Ramos (cell line): ENCODE results near the gene GGTLC1.

Experiments
- in situ Hi-C: fragments of 300-500 bp; cut with MboI; formaldehyde crosslinking; loops from one replicate; pipeline ENCODE4 v1.14.3; 2022; ENCODE audit warnings: low sequenced_read_pairs; ENCODE audit not compliant: unreplicated experiment

GGTLC1 gene

DNA sequence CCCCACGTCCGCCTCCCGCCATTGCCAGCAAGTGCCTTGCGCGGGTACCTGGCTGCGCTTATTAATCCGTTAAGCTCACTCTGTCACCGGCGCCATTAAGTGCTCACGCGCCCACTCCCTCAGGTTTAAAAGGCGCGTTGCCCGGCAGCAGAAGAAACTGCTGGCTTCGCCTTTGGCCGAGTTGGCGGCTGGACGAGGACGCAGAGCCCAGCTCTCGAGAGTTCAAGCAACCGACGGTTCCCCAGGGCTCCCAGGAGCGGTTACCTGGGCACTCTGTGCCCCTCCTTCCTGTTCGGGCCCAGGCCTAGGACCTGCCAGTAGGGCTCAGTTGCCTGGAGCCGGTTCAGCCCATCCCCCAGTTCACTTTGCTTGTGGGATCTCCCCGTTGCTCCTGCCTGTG is at the start of gene GGTLC1:
GGTLC1 (minus strand) TSS at position 219 of the 400 bp plus-strand sequence. CDS start 2,168 bp downstream, outside the sequence.
- in situ Hi-C loops, result no loop called here

DNA sequence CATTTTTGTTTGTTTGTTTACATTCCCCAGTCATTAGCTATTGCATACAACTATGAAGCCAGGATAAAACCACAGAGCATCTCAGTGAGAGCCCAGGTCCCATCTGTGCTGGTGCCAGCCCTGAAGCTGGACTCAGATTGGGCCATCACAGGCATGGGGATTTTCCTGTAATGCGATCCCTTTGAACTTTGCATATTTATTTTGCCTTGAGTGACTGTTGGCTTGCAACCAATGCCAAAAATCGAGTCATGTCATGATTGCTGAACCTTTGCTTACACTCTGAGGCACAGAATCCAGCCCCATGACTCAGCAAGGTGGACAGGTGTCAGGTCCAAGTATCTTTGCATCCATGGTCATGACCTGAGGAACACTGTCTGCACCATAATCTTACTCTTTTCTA is 46.2 kb upstream of the GGTLC1 start:
- in situ Hi-C loops, result no loop called here

DNA sequence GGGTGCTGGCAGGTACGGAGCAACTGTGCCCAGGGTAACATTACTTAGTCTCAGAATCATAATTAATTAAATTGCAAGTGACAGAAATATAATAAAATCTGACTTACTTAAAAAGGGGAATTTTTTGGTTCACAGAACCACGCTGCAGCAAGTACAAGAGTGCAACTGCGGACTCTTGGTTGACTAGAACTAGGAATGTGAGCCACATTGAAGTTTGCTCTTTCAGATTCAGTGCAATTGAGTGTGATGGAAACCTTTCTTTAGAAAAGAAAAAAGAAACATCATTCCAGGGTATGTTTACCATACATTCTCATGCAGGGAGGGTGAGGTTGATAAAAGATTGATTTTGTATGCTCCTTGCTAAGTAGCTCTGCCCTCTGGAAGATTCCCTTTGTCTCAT is 45.0 kb upstream of the GGTLC1 start:
- in situ Hi-C loops, result no loop called here

- in situ Hi-C loops, result no loop called here
Measured at GRCh38 chr20:24033151-24033550, 44.6 kb upstream of the GGTLC1 start.

DNA sequence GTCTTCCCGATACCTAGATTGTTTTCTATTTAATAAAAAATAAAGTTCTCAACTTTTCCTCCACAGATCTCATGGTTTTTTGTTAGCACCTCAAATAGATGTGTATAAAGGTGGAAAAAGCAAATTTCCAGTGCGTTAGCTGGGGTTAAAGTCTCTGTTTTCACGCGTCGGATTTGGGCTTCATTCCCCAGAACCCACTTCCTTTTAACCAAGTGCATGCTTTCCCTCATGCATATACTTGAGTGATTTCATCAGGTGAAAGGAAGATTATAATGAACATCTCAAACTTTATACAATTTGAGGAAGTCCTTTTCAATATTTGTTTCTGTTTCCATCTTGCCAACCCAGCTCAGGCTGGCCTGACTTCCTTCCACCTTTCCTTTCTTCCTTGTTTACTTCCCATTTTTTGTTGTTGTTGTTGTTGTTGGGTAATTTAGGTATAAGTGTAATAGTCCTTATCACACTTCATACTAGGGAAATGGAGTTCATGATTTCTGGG is 43.9 kb upstream of the GGTLC1 start:
- in situ Hi-C loops, result no loop called here

DNA sequence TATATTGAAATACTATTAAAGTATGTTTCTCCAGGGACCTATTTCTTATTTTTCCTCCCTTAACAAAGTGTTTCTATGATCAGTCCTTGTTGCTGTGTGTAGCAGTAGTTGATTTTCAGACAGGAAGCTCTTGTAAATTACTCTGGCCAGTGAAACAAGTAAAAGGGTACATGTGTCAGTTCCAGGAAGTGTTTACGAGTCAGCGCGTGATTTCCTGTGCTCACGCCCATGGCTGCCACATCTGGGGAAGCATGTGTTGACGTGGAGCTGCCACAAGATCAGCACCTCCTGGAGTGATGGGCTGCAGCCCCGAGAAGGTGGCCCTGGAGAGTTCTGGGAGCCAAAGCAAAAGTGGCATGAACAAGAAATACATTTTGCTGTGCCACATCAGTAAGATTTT is 38.6 kb upstream of the GGTLC1 start:
- in situ Hi-C loops, result no loop called here

- in situ Hi-C loops, result no loop called here
Measured at GRCh38 chr20:24022621-24023180, 34.1 kb upstream of the GGTLC1 start.

GRCh38 chr20:24018796-24019195 is 30.2 kb upstream of the GGTLC1 start:
- in situ Hi-C loops, result no loop called here

GRCh38 chr20:24017458-24017755 is 28.8 kb upstream of the GGTLC1 start:
- in situ Hi-C loops, result no loop called here

DNA sequence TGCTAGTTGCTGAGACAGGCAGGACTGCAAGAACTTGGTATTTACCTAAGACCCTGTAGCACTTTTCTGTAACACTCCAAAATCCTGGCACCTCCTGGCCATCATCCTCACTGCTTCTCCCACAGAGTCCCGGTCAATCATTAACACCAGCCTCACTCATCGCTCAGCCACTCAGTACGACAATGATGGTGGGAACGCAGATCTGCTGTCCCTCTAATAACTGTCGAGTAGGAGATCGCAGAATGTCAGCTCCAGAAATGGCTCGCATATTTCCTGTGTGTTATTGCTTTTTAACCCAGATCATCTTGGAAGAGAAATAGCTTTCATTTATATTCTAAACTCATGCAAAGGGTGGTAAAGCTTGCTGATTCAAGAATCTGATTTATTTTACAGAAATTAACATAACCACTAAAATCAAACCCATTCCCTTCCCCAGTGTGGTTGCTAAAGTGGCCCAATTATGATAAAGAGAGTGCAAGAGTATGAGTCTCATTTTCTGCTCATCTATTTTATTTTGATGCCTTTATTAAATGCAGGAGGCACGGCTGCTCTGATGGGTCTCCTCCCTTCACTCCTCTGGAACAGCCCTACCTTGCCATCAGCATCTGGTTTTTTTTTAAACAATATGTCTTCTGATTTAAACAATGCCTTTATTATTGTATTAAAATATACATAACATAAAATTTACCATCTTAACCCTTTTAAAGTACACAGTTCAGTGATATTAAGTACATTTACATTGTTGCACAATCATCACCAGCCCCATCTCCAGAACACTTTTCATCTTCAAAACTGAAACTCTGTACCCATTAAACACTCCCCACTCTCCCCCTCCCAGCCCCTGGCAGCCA is 28.3 kb upstream of the GGTLC1 start:
- in situ Hi-C loops, result no loop called here

- in situ Hi-C loops, result no loop called here
Measured at GRCh38 chr20:24013953-24014352, 25.4 kb upstream of the GGTLC1 start.

- in situ Hi-C loops, result no loop called here
Measured at GRCh38 chr20:24011282-24011681, 22.7 kb upstream of the GGTLC1 start.

GRCh38 chr20:24007758-24008157 is 19.2 kb upstream of the GGTLC1 start:
- in situ Hi-C loops, result no loop called here

DNA sequence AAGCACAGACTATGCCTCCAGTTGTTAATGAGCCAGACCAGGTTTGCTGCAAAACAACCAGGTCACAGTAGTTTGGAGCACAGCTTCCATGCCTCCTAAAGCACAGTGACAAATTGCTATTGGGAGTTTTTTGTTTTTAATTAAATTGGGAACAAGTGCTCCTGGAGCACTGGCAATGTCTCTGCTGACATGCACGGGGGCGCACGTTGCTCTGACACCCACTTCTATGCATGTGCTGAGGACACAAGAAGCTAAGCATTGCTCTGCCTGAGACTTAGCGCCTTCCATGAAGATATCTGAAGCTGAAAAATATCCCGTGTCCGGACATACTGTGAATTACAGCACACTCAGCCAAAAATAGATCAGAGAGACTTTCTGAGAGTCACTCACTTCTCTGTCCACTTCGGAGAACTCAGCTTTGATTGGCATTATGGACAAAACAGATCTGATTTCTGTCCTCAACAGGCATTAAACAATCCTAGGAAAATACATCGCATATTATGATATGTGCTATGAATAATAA is 18.6 kb upstream of the GGTLC1 start:
- in situ Hi-C loops, result no loop called here

GRCh38 chr20:24006626-24007025 is 18.0 kb upstream of the GGTLC1 start:
- in situ Hi-C loops, result no loop called here

DNA sequence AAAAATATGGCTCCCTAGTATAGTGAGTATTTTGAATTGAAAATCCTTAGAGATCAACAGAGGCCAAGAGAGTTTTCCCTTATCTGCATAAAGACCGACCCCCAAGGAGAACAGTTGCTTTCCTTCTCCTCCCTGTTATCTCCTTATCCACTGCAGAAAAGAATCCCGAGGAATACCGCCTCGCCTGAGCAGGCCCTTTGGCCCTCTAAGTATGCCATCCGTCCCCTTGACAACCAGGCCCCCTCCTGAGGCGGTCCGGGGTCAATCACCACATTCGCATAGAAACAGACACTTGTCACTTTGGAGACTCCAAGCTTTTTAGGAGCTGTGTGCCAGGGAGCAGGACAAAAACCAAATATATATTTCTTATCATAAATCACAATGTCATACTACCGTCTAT is 15.9 kb upstream of the GGTLC1 start:
- in situ Hi-C loops, result no loop called here

DNA sequence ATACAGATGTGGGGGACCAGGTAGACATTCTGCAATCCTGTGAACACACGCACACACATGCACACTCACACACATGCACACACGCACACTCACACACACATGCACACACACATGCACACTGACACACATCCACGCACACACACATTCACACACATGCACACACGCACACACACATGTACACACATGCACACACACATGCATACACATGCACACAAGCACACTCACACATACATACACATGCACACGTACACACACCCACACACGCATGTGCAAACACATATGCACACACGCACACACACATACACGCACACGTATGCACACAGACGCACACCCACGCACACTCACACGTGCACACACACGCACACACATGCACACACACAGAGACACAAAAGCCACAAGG is 14.3 kb upstream of the GGTLC1 start:
- in situ Hi-C loops, result no loop called here

- in situ Hi-C loops, result no loop called here
Measured at GRCh38 chr20:24001712-24002405, 13.3 kb upstream of the GGTLC1 start.

DNA sequence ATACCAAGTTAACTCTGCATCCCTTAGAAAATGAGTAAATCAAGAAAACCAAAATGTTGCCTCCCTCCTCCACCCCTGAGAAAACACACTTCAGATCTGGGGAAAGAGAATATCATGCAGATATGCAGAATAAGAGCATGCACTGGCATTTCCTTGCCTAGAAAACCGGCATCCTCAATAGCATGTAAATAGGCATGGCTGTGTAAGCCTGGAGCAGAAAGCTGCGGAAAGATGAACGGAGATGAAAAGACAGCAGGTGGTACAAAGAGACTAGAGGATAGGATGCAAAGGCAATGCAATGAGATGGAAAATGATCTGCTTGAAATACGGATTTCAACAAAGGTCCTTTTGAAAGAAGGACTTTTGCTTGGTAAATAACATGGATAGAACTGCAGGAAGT is 10.3 kb upstream of the GGTLC1 start:
- in situ Hi-C loops, result no loop called here

DNA sequence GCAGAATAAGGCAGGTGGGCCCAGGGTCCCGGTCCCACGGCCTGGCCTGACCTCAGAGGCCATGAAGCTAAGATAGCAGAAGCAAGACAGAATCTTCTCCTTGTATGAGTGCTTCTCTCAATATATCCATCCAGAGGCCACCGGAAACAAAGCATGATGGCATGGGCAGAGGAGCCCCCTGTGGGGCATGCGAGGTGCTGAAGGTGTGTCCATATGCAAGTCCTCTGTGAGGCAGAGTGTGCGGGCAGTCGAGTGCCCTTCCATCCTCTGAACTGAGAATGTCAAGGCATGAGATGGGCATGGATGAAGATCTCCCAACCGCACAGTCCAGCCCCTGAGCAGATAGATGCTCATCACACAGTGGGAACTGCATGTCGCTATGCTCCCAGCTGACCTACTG is 9.8 kb upstream of the GGTLC1 start:
- in situ Hi-C loops, result no loop called here
